K562 (cell line): Measurements from ENCODE around the gene CCT5. TPM values are rescaled to one million over a fixed set of nuclear protein-coding genes. Genes with fewer than 3 reads are reported as not detected.

Experiments
- CHD2 ChIP-seq: IDR thresholded peaks from 2 replicates; pipeline ENCODE4 v1.6.1; 2011; ENCODE audit warnings: low read depth, low read length
- ETV6 ChIP-seq, 3 experiments: fragments of 150-350 bp in 1 of 3; sonication (generic) in 1 of 3; formaldehyde crosslinking in 1 of 3; IDR thresholded peaks; 2 replicates each; pipeline versions ENCODE4 v1.6.1 to v1.8.0; 2014 to 2022; ENCODE audit warnings: borderline replicate concordance in 2 of 3, low read depth in 2 of 3, antibody characterized with exemption in 1 of 3, low read length in 1 of 3, mild to moderate bottlenecking in 1 of 3, missing genetic modification reagents in 1 of 3
- HIVEP1 ChIP-seq: fragments of 250-450 bp; sonication (Bioruptor Pico); IDR thresholded peaks from 2 replicates; pipeline ENCODE4 v1.4.0; 2020; ENCODE audit warnings: mild to moderate bottlenecking
- MLLT1 ChIP-seq, 2 experiments: fragments of 450-650 bp; IDR thresholded peaks; 2 replicates each; pipeline ENCODE4 v1.6.1; 2016
- POLR2AphosphoS2 ChIP-seq: IDR thresholded peaks from 2 replicates; pipeline ENCODE4 v1.6.1; 2012; ENCODE audit warnings: low read length, improper control_type of control experiment
- PREB ChIP-seq: sonication (generic); formaldehyde crosslinking; IDR thresholded peaks from 2 replicates; pipeline ENCODE4 v1.8.1; 2023; ENCODE audit warnings: mild to moderate bottlenecking, missing genetic modification reagents
- RBBP5 ChIP-seq: fragments of 200-600 bp; sonication (generic); IDR thresholded peaks from 2 replicates; pipeline ENCODE4 v1.6.1; 2012; ENCODE audit warnings: borderline replicate concordance, mild to moderate bottlenecking, low read length, control low read depth, inconsistent platforms; ENCODE audit not compliant: insufficient read depth, poor library complexity, severe bottlenecking
- SOX6 ChIP-seq: fragments of 450-650 bp; IDR thresholded peaks from 2 replicates; pipeline ENCODE4 v1.6.1; 2014; ENCODE audit warnings: mild to moderate bottlenecking
- STAT5A ChIP-seq: IDR thresholded peaks from 2 replicates; pipeline ENCODE4 v1.6.1; 2012; ENCODE audit warnings: low read length, inconsistent platforms, borderline replicate concordance
- TRIM25 ChIP-seq: fragments of 450-650 bp; IDR thresholded peaks from 2 replicates; pipeline ENCODE4 v1.7.0; 2016; ENCODE audit warnings: borderline replicate concordance
- ZBTB7A ChIP-seq: IDR thresholded peaks from 2 replicates; pipeline ENCODE4 v1.6.1; 2011; ENCODE audit warnings: low read depth, mild to moderate bottlenecking, low read length, moderate library complexity, borderline replicate concordance; ENCODE audit not compliant: control insufficient read depth
- ZMIZ1 ChIP-seq, 2 experiments: fragments of 150-350 bp in 1 of 2; IDR thresholded peaks; 2 replicates each; pipeline ENCODE4 v1.6.1; 2012 to 2016; ENCODE audit warnings: low read depth in 2 of 2, low read length in 2 of 2, mild to moderate bottlenecking in 1 of 2, moderate library complexity in 1 of 2
- ZNF121 ChIP-seq: sonication (generic); formaldehyde crosslinking; conservative IDR thresholded peaks from 2 replicates; pipeline ENCODE4 v1.8.0; 2022; ENCODE audit warnings: missing genetic modification reagents
- ZNF184 ChIP-seq: sonication (generic); formaldehyde crosslinking; IDR thresholded peaks from 2 replicates; pipeline ENCODE4 v1.5.0; 2020; ENCODE audit warnings: missing genetic modification reagents
- ZNF197 ChIP-seq: fragments of 200-800 bp; sonication (Bioruptor generic); IDR thresholded peaks from 2 replicates; pipeline ENCODE4 v1.6.1; 2016; ENCODE audit warnings: low read depth, missing genetic modification characterization, missing compliant biosample characterization
- ZNF217 ChIP-seq: sonication (generic); formaldehyde crosslinking; IDR thresholded peaks from 2 replicates; pipeline ENCODE4 v1.8.0; 2022; ENCODE audit warnings: mild to moderate bottlenecking, missing genetic modification reagents
- ZNF3 ChIP-seq: fragments of 250-450 bp; sonication (Bioruptor Pico); IDR thresholded peaks from 2 replicates; pipeline ENCODE4 v1.5.0; 2021; ENCODE audit warnings: mild to moderate bottlenecking, moderate library complexity
- ZNF584 ChIP-seq: fragments of 200-800 bp; sonication (Bioruptor generic); IDR thresholded peaks from 2 replicates; pipeline ENCODE4 v1.6.1; 2016; ENCODE audit warnings: low read depth, mild to moderate bottlenecking, missing genetic modification characterization, missing compliant biosample characterization
- ZZZ3 ChIP-seq: fragments of 450-650 bp; IDR thresholded peaks from 2 replicates; pipeline ENCODE4 v1.6.1; 2016; ENCODE audit warnings: antibody characterized with exemption, mild to moderate bottlenecking, moderate library complexity
- polyA plus RNA-seq, 8 experiments: library from polyadenylated mRNA; depleted of rRNA in 4 of 8; stranded (reverse) in 5 of 8; unstranded in 3 of 8; fragments of >200 nt; fragmentation: Nextera tagmentation in 2 of 8; fragmentation: Illumina TruSeq in 1 of 8; extraction: Ambion mirVana in 2 of 8; extraction: Trizol in 1 of 8; gene quantifications; 2 replicates each; pipeline versions ENCODE4 v1.2.1 to v1.2.3, GENCODE V29; 2011 to 2014; ENCODE audit warnings: inconsistent platforms in 1 of 8, missing spikeins in 1 of 8
- total RNA-seq, 7 experiments: library from RNA; depleted of rRNA in 6 of 7; stranded (reverse); fragments of >200 nt in 6 of 7; fragmentation: Illumina TruSeq in 2 of 7; extraction: Trizol in 2 of 7; gene quantifications; 2 replicates each; pipeline versions ENCODE4 v1.2.1 to v1.2.3, GENCODE V29; 2011 to 2021; ENCODE audit warnings: low replicate concordance in 1 of 7

The CCT5 gene
- total and polyA plus RNA-seq, 9 of the 15 experiments (the other 6 are each of a cell fraction or from before 2014, with no cell fraction given): 782 to 1,606 (median 1,153) TPM

GRCh38 chr5:10307206-10308148 is 57.4 kb downstream of the CCT5 start, which contains the start of gene CMBL (continued):
- TF ChIP-seq ZBTB7A (peak; percentile 73; the same call in 1 of the 2 replicates), CHD2 (no peak), ZMIZ1 (IDR thresholded peaks at IDR 0.05; ENCODE audit: low read depth in 2 of 2, low read length in 2 of 2) (no peak), MLLT1 (IDR thresholded peaks at IDR 0.05) (peak; percentile 85 to 91), ZNF184 (no peak), TRIM25 (no peak), RBBP5 (peak; percentile 97), POLR2AphosphoS2 (no peak), STAT5A (no peak), HIVEP1 (CRISPR knock-in tag) (no peak), ETV6 (IDR thresholded peaks at IDR 0.05; ENCODE audit: borderline replicate concordance in 1 of 2, low read depth in 2 of 2, low read length in 1 of 2) (no peak), ETV6 (CRISPR knock-in tag; IDR thresholded peaks at IDR 0.05; ENCODE audit: borderline replicate concordance) (no peak), ZNF217 (no peak), ZNF3 (CRISPR knock-in tag) (no peak), PREB (CRISPR knock-in tag) (no peak), ZNF584 (CRISPR knock-in tag) (no peak), ZNF197 (CRISPR knock-in tag) (no peak), ZNF121 (CRISPR knock-in tag) (no peak), ZZZ3 (no peak), SOX6 (peak; percentile 70)
